Fibroblast of mammary gland (primary cell): ENCODE results near the gene GSTM5.
"Not testable (repeated sequence)": the region's sequence is repeated elsewhere in the genome, so short reads cannot be mapped to it uniquely, and the experiment has no call there.

Source experiments
- DNase-seq: peaks from one replicate; pipeline ENCODE4 v3.0.0-alpha.2; 2010; ENCODE audit warnings: low read depth
- H3K4me3 ChIP-seq: 2 replicates; pipeline ENCODE4 v1.5.1; 2011; ENCODE audit warnings: low read depth, mild to moderate bottlenecking, low read length, moderate library complexity; ENCODE audit not compliant: control insufficient read depth
- TF ChIP-seq, protein P1 (sequence below): conservative IDR thresholded peaks from 2 replicates; pipeline ENCODE4 v1.5.1; 2011; ENCODE audit warnings: low read depth, low read length, inconsistent platforms; ENCODE audit not compliant: control insufficient read depth, insufficient read depth

Gene GSTM5

DNA sequence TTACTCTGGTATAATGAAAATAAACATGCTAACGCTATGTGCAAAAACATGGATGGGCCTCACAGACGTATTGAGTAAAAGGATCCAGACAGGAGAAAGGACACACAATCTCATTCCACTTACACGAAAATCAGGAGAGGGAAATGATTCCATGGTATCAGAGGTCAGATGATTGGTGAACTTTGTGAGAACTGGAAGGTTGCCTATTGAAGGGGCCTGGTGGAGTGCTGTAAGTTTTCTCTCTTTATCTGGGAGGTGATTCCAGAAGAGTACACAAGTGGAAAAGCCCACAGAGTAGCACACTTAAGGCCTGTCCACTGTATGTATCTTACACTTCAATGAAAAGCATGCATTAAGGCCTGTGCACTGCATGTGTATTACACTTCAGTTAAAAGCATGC, 34.6 kb upstream of the GSTM5 start:
- H3K4me3 ChIP-seq = no peak overlapping the region
- DNase-seq = no peak
- TF ChIP-seq, protein P1, sequence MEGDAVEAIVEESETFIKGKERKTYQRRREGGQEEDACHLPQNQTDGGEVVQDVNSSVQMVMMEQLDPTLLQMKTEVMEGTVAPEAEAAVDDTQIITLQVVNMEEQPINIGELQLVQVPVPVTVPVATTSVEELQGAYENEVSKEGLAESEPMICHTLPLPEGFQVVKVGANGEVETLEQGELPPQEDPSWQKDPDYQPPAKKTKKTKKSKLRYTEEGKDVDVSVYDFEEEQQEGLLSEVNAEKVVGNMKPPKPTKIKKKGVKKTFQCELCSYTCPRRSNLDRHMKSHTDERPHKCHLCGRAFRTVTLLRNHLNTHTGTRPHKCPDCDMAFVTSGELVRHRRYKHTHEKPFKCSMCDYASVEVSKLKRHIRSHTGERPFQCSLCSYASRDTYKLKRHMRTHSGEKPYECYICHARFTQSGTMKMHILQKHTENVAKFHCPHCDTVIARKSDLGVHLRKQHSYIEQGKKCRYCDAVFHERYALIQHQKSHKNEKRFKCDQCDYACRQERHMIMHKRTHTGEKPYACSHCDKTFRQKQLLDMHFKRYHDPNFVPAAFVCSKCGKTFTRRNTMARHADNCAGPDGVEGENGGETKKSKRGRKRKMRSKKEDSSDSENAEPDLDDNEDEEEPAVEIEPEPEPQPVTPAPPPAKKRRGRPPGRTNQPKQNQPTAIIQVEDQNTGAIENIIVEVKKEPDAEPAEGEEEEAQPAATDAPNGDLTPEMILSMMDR = no peak

- H3K4me3 ChIP-seq, DNase-seq: not testable (repeated sequence)
Observed at GRCh38 chr1:109678637-109679036, 33.4 kb upstream of the GSTM5 start.

- not testable (repeated sequence) for DNase-seq
Observed at GRCh38 chr1:109684777-109685176, 27.3 kb upstream of the GSTM5 start.

DNA sequence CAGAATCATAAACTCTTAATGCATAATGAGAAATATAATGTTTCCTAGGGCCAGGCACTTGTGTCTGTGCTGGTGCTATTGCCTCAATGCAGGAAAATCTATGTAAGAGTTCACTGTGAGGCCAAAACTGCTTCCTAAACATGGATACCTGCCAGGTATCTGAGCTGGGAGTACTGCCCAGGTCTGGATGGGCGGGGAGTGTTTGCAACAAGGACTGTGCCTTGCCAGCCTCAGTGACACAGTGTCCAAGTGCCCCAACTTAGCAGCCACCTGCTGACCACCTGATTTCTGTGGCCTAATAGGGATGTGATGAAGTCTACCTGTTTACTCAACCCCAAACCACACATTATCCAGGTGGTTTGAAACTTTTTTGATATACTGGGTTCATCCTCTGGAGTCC, 26.7 kb upstream of the GSTM5 start:
- not testable (repeated sequence) for H3K4me3 ChIP-seq, DNase-seq

More at GRCh38 chr1:109684777-109685176, 27.3 kb upstream of the GSTM5 start:
- H3K4me3 ChIP-seq = not testable (repeated sequence)

GRCh38 chr1:109685890-109686289, 26.2 kb upstream of the GSTM5 start:
- H3K4me3 ChIP-seq, DNase-seq: not testable (repeated sequence)

- H3K4me3 ChIP-seq = peak overlapping the region; percentile 29
- DNase-seq = not testable (repeated sequence)
Observed at GRCh38 chr1:109687109-109687508, 24.9 kb upstream of the GSTM5 start.

DNA sequence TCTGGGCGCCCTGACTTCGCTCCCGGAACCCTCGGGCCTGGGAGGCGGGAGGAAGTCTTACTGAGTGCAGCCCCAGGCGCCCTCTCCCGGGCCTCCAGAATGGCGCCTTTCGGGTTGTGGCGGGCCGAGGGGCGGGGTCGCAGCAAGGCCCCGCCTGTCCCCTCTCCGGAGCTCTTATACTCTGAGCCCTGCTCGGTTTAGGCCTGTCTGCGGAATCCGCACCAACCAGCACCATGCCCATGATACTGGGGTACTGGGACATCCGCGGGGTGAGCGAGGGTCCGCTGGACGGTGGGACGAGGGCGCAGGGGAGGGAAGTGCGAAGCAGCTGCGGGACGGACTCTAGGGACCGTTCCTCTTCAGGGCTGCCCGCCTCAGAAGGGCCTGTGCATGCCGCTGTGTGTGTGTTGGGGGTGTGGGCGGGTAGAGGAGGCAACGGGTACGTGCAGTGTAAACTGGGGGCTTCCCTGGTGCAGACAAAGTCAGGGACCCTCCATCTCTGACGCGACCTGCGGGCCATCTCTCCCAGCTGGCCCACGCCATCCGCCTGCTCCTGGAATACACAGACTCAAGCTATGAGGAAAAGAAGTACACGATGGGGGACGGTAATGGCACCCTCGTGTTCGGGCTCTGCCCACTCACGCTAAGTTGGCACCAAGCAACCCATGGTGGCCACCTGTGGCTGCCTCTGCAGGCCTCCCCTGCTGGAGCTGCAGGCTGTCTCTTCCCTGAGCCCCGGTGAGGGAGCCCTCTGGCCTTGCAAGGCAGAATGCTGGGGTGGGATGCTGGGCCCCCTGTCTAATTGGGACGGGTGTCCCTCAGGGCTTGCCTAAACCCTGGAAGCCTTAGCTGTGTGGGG, 24.2 kb upstream of the GSTM5 start, which contains the start of gene GSTM1:
Gene GSTM1, plus strand, starts transcription at position 177 of the 859 bp plus-strand sequence. Its CDS starts 57 bp downstream, at position 234.
- peak within 1 kb of the TSS; percentile 51 for H3K4me3 ChIP-seq
- peak; percentile 60 for DNase-seq
- TF ChIP-seq, protein P1 = peak; percentile 21

- TF ChIP-seq, protein P1 = no peak
- no peak overlapping the region for H3K4me3 ChIP-seq
- no peak for DNase-seq
Observed at GRCh38 chr1:109689844-109690405, 22.1 kb upstream of the GSTM5 start.

DNA sequence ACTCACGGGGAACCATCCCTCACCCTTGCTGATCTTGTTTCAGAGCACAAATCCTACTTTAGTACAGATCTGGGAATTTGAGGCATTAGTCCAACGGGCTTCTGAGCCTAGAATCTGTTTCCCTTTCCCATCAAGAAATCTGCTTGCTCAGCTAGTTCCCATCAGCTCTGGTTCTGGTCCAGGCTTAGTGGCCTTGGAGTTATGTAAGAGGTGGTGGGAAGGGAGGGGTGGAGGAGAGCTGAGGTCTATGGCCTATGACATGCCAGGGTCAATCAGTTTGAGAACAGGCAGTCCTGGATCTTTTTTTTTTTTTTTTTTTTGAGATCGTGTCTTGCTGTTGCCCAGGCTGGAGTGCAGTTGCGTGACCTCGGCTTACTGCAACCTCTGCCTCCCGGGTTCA, 20.3 kb upstream of the GSTM5 start:
- DNase-seq = no peak
- TF ChIP-seq, protein P1 = no peak

GRCh38 chr1:109694400-109694799, 17.7 kb upstream of the GSTM5 start:
- H3K4me3 ChIP-seq, DNase-seq: not testable (repeated sequence)

More for the DNA sequence above, 20.3 kb upstream of the GSTM5 start:
- no peak overlapping the region for H3K4me3 ChIP-seq

DNA sequence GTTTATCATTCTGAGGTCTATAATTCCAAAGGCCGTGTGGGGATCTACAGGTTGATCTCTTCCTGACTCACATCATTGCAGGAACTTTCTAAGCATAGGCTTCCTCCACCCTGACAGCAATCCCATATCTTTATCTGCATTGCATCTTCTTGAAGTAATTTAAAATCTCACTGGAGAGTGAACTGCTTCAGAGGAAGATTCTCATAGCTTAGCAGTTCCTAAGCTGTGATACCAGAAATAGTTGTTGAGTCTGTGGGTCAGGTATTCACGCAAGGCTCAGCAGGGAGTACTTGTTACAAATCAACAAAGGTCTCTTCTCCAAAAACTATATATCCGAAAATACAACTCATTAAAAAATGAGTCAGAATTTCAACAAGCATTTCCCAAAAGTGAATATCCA, 16.9 kb upstream of the GSTM5 start:
- not testable (repeated sequence) for H3K4me3 ChIP-seq, DNase-seq
